ENCODE results near the gene HS3ST5.

DNA sequence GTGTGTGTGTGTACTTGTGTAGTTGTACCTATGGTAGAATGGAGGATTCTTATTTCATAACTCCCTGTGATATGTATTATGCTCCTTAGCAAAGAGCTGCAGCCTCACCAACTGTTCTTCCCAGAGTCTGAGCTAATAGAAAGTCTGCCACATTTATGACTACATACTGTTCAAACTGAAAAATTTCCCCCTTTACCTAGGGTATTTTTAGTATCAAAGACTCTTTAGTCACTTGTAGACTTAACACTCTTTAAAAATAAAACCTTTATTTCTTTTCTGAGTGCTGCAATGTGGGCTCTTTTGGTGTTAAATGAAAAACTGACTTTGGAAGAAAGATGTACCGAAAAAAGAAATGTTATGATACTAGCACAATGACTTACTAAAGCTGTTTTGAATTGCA lies 39.6 kb upstream of the HS3ST5 start:
- TF ChIP-seq EZH2 (IDR thresholded peaks at IDR 0.05) (no peak), POLR2AphosphoS5 (IDR thresholded peaks at IDR 0.05; ENCODE audit: borderline replicate concordance, low read depth, low read length) (no peak), FOXP2 (optimal IDR thresholded peaks at IDR 0.05; ENCODE audit: control extremely low read depth, extremely low read length, insufficient read depth) (no peak)
